Natural killer cell (primary cell): ENCODE data around the gene EGFLAM. TPM values are rescaled to one million over a fixed set of nuclear protein-coding genes. Genes with fewer than 3 reads are reported as not detected.

Source experiments
- ATAC-seq, 3 donors: fragments of 150-1000 bp in 2 of 3; fragments of 200-7000 bp in 1 of 3; cut with Tn5 transposase; 1 replicate in 1 of 3; 2 replicates in 2 of 3; pipeline ENCODE4 v1.10.0; 2021; ENCODE audit warnings: mild to moderate bottlenecking in 2 of 3, moderate library complexity in 2 of 3
- DNase-seq, 2 donors: peaks; one replicate each; pipeline versions ENCODE4 v3.0.0 to v3.0.0-alpha.2; 2013 to 2021; ENCODE audit warnings: mixed read lengths in 1 of 2
- H3K27ac ChIP-seq: one replicate; pipeline ENCODE4 v1.5.1; 2013; ENCODE audit warnings: mild to moderate bottlenecking, low read length
- H3K27me3 ChIP-seq: one replicate; pipeline ENCODE4 v1.6.1; 2013; ENCODE audit warnings: low read length; ENCODE audit not compliant: control insufficient read depth, insufficient read depth
- H3K36me3 ChIP-seq: one replicate; pipeline ENCODE4 v1.6.1; 2013; ENCODE audit warnings: low read length; ENCODE audit not compliant: control insufficient read depth, insufficient read depth
- H3K4me1 ChIP-seq: one replicate; pipeline ENCODE4 v1.6.1; 2013; ENCODE audit warnings: low read length; ENCODE audit not compliant: control insufficient read depth, insufficient read depth
- H3K4me3 ChIP-seq: one replicate; pipeline ENCODE4 v1.5.1; 2013; ENCODE audit warnings: low read length
- H3K9me3 ChIP-seq: one replicate; pipeline ENCODE4 v1.6.1; 2013; ENCODE audit warnings: low read length; ENCODE audit not compliant: control insufficient read depth, insufficient read depth
- H3K27ac Mint-ChIP-seq, 2 donors: one replicate each; pipeline ENCODE4 v1.8.0; 2022; ENCODE audit warnings: mild to moderate bottlenecking in 2 of 2, mixed read lengths in 2 of 2, moderate library complexity in 1 of 2
- H3K27me3 Mint-ChIP-seq, 2 donors: one replicate each; pipeline ENCODE4 v1.8.0; 2022; ENCODE audit warnings: low read depth in 2 of 2, mixed read lengths in 2 of 2
- H3K36me3 Mint-ChIP-seq: one replicate; pipeline ENCODE4 v1.8.0; 2022; ENCODE audit warnings: mixed read lengths
- H3K4me1 Mint-ChIP-seq, 2 donors: one replicate each; pipeline ENCODE4 v1.8.0; 2022; ENCODE audit warnings: mixed read lengths in 2 of 2
- H3K4me3 Mint-ChIP-seq: one replicate; pipeline ENCODE4 v1.8.0; 2022; ENCODE audit warnings: mild to moderate bottlenecking, moderate library complexity, mixed read lengths
- H3K9me3 Mint-ChIP-seq, 2 donors: one replicate each; pipeline ENCODE4 v1.8.0; 2022; ENCODE audit warnings: mixed read lengths in 2 of 2
- WGBS: methylation state at CpG from one replicate; pipeline ENCODE4 v1.1.7; 2013; ENCODE audit warnings: missing lambda C conversion rate; ENCODE audit not compliant: insufficient coverage; 5-methylcytosine and 5-hydroxymethylcytosine counted together
- intact Hi-C: fragments of 100-400 bp; cut with micrococcal nuclease; formaldehyde crosslinking; loops from one replicate; pipeline ENCODE4 v1.14.2; 2022
- total RNA-seq, 4 donors: library from RNA; stranded (reverse); fragments of 120-200 nt in 1 of 4; gene quantifications; one replicate each; pipeline versions ENCODE4 v1.2.3 to v1.2.4, GENCODE V29; 2013 to 2022
- TF ChIP-seq, protein P1 (sequence below): fragments of 200-600 bp; IDR thresholded peaks from one replicate; pipeline ENCODE4 v1.8.0; 2022; ENCODE audit warnings: antibody characterized with exemption

EGFLAM gene
- total RNA-seq, 3 donors from 2014 or later (not counting 1 experiment from before 2014, with no cell fraction given) = not detected

DNA sequence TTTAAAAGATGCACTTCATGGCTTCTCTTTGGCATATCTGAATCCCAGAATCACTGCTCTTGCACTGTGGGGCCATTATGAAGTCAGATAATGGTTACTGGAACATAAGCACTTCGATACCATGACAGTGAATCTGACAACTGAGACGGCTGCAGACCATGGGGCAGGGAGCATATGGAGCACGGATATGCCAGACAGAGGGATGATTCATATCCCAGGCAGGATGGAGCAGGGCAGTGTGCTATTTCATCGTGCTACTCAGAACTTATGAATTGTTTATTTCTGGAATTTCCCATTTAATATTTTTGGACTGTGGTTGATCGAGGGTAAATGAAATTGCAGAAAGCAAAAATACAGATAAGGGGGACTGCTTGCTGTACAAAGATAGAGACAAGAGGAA, 145.0 kb downstream of the EGFLAM start:
- DNase-seq = no peak
- no peaks in the 10 kb centered on the region for H3K36me3 ChIP-seq
- no peaks in the 10 kb centered on the region for H3K9me3 ChIP-seq
- no peak overlapping the region for H3K27ac Mint-ChIP-seq
- intact Hi-C loops = no loop called here
- H3K36me3 Mint-ChIP-seq = no peaks in the 10 kb centered on the region
- H3K4me3 Mint-ChIP-seq = no peak overlapping the region
- H3K4me1 ChIP-seq = no peaks in the 10 kb centered on the region
- WGBS = 79% methylated on average over 5 of the region's 5 CpGs
- no peak for ATAC-seq
- no peak overlapping the region for H3K4me3 ChIP-seq
- TF ChIP-seq, protein P1, sequence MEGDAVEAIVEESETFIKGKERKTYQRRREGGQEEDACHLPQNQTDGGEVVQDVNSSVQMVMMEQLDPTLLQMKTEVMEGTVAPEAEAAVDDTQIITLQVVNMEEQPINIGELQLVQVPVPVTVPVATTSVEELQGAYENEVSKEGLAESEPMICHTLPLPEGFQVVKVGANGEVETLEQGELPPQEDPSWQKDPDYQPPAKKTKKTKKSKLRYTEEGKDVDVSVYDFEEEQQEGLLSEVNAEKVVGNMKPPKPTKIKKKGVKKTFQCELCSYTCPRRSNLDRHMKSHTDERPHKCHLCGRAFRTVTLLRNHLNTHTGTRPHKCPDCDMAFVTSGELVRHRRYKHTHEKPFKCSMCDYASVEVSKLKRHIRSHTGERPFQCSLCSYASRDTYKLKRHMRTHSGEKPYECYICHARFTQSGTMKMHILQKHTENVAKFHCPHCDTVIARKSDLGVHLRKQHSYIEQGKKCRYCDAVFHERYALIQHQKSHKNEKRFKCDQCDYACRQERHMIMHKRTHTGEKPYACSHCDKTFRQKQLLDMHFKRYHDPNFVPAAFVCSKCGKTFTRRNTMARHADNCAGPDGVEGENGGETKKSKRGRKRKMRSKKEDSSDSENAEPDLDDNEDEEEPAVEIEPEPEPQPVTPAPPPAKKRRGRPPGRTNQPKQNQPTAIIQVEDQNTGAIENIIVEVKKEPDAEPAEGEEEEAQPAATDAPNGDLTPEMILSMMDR = no peak
- peaks cover 9 to 42% of the 10 kb centered on the region in 2 donors for H3K27me3 Mint-ChIP-seq
- no peaks in the 10 kb centered on the region for H3K4me1 Mint-ChIP-seq
- H3K27ac ChIP-seq = no peak overlapping the region
- peaks cover 10% of the 10 kb centered on the region for H3K27me3 ChIP-seq
- H3K9me3 Mint-ChIP-seq = peaks cover 0 to 2% of the 10 kb centered on the region in 2 donors

DNA sequence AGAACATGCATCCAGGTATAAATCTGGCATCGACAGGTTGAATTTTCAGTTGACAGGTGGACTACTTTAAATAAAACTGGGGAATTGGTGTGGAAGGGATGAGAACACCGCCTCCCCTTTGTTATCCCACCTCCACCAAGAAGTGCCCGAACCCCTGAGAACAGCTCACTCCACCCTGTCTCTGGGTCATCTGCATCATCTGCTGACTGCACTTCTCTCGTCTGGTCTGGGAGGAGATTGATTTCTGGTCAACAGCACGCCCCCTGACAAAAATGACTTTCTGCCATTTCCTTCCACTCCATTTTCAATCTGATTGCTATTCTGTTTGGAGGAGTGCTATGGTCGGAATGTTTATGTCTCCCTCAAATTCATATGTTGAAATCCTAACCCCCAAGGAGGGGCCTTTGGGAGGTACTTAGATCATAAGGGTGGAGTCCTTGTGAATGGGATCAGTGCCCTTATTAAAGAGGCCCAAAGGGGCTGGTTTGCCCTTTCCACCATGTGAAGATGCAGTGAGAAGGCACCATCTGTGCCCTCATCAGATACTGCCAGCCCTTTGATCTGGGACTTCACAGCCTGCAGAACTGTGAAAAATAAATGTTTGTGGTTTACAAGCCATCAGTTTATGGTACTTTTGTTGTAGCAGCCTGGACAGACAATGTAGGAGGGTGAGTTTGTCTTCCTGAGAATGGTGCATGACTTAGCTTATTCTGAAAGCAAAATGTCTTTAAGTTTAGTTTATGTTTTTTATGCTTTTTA, 145.7 kb downstream of the EGFLAM start:
- H3K4me3 Mint-ChIP-seq = no peak overlapping the region
- H3K4me1 Mint-ChIP-seq = no peaks in the 10 kb centered on the region
- H3K27me3 ChIP-seq = peaks cover 10% of the 10 kb centered on the region
- H3K27ac Mint-ChIP-seq = no peak overlapping the region
- intact Hi-C loops = no loop called here
- peaks cover 0 to 2% of the 10 kb centered on the region in 2 donors for H3K9me3 Mint-ChIP-seq
- H3K36me3 ChIP-seq = no peaks in the 10 kb centered on the region
- 94% methylated on average over 3 of the region's 6 CpGs for WGBS
- no peaks in the 10 kb centered on the region for H3K4me1 ChIP-seq
- H3K9me3 ChIP-seq = no peaks in the 10 kb centered on the region
- ATAC-seq (no peak), DNase-seq (no peak)
- H3K27ac ChIP-seq = no peak overlapping the region
- no peaks in the 10 kb centered on the region for H3K36me3 Mint-ChIP-seq
- TF ChIP-seq, protein P1 = no peak
- H3K27me3 Mint-ChIP-seq = peaks cover 12 to 40% of the 10 kb centered on the region in 2 donors
- H3K4me3 ChIP-seq = no peak overlapping the region

GRCh38 chr5:38404667-38405276, 146.4 kb downstream of the EGFLAM start:
- WGBS = 47% methylated on average over 3 of the region's 4 CpGs
- TF ChIP-seq, protein P1 = no peak
- no peaks in the 10 kb centered on the region for H3K4me1 ChIP-seq
- H3K4me3 ChIP-seq = no peak overlapping the region
- no peaks in the 10 kb centered on the region for H3K36me3 ChIP-seq
- intact Hi-C loops = no loop called here
- H3K9me3 ChIP-seq = no peaks in the 10 kb centered on the region
- Mint-ChIP-seq H3K27ac (no peak overlapping the region), H3K36me3 (no peaks in the 10 kb centered on the region), H3K27me3 (peaks cover 12 to 40% of the 10 kb centered on the region in 2 donors), H3K4me3 (no peak overlapping the region), H3K9me3 (peaks cover 0 to 2% of the 10 kb centered on the region in 2 donors), H3K4me1 (no peaks in the 10 kb centered on the region)
- DNase-seq (peak in 1 of 2 donors; percentile 21), ATAC-seq (no peak)
- peaks cover 10% of the 10 kb centered on the region for H3K27me3 ChIP-seq
- H3K27ac ChIP-seq = no peak overlapping the region
